Ishikawa (cell line): Measurements from ENCODE around the gene LRRC47.

Source experiments
- TAF1 ChIP-seq: IDR thresholded peaks from 2 replicates; pipeline ENCODE4 v1.6.1; 2012; ENCODE audit warnings: low read depth, mild to moderate bottlenecking
- TF ChIP-seq, protein P1 (sequence below): IDR thresholded peaks from 2 replicates; pipeline ENCODE4 v1.6.1; 2012

DNA sequence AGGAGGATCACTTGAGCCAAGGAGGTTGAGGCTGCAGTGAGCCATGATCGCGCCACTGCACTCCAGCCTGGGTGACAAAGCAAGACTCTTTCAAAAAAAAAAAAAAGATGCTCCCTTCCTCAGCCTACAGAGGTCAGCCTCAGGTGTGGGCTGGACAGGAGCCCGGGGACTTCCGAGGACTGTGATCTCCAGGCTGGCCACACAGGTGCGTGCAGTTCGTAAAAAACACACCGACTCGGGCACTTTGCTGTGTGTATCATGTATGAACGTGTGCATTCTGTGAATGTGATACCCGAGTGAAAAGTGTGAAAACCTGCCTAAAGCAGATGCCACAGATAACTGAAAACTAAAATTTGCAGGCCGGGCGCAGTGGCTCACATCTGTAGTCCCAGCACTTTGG is 52.5 kb downstream of the LRRC47 start:
- TF ChIP-seq, protein P1, sequence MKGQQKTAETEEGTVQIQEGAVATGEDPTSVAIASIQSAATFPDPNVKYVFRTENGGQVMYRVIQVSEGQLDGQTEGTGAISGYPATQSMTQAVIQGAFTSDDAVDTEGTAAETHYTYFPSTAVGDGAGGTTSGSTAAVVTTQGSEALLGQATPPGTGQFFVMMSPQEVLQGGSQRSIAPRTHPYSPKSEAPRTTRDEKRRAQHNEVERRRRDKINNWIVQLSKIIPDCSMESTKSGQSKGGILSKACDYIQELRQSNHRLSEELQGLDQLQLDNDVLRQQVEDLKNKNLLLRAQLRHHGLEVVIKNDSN: no peak
- TF ChIP-seq TAF1: no peak
